ENCODE measurements around the gene RTN4R.

RTN4R gene

DNA sequence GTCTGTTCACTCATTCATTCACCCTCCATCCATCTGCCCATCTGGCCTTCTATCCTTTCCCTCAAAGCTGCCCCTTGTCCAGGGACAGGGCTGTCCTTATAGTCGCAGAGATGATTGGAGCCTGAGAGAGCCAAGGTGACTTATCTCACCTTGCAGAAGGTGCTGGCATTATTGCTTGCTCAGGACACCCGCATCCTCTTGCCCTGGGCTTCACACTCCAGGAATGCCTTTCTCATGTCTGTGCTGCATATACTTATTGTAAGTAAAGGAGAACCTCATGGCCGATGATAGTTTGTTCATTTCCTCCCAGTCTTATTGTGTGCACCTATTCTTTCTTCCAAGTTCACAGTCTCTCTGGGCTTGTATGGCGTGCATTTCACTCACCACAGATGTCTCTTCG lies 68.2 kb downstream of the RTN4R start:
- TF ChIP-seq, protein P1, sequence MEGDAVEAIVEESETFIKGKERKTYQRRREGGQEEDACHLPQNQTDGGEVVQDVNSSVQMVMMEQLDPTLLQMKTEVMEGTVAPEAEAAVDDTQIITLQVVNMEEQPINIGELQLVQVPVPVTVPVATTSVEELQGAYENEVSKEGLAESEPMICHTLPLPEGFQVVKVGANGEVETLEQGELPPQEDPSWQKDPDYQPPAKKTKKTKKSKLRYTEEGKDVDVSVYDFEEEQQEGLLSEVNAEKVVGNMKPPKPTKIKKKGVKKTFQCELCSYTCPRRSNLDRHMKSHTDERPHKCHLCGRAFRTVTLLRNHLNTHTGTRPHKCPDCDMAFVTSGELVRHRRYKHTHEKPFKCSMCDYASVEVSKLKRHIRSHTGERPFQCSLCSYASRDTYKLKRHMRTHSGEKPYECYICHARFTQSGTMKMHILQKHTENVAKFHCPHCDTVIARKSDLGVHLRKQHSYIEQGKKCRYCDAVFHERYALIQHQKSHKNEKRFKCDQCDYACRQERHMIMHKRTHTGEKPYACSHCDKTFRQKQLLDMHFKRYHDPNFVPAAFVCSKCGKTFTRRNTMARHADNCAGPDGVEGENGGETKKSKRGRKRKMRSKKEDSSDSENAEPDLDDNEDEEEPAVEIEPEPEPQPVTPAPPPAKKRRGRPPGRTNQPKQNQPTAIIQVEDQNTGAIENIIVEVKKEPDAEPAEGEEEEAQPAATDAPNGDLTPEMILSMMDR (IDR thresholded peaks at IDR 0.05; ENCODE audit: unreplicated experiment in 3 of 3) = no peak
- Mint-ChIP-seq H3K4me3 (no peak overlapping the region), H3K27me3 (ENCODE audit: low read depth) (peaks cover 18% of the 10 kb centered on the region), H3K4me1 (peaks cover 26% of the 10 kb centered on the region), H3K27ac (no peak overlapping the region), H3K36me3 (ENCODE audit: low read depth) (no peaks in the 10 kb centered on the region), H3K9me3 (no peaks in the 10 kb centered on the region)

DNA sequence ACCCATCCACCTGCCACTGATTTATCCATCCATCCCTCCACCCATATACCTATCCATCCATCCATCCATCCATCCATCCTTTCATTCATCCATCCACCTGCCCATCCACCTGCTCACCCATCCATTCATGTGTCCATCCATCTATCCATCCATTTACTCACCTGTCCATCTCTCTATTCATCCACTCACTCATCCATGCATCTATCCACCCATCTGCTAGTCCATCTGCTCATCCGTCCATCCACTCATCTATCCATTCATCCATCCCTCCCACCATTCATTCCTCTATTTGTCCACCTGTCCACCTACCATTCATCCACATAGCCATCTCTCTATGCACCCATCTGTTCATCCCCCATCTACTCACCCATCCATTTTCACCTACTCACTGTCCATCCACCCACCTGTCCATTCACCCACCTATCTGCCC lies 68.7 kb downstream of the RTN4R start:
- Mint-ChIP-seq H3K9me3 (no peaks in the 10 kb centered on the region), H3K36me3 (ENCODE audit: low read depth) (no peaks in the 10 kb centered on the region), H3K27me3 (ENCODE audit: low read depth) (peaks cover 18% of the 10 kb centered on the region), H3K4me1 (peaks cover 21% of the 10 kb centered on the region), H3K4me3 (no peak overlapping the region), H3K27ac (no peak overlapping the region)
- TF ChIP-seq, protein P1 (IDR thresholded peaks at IDR 0.05; ENCODE audit: unreplicated experiment in 3 of 3) = no peak

DNA sequence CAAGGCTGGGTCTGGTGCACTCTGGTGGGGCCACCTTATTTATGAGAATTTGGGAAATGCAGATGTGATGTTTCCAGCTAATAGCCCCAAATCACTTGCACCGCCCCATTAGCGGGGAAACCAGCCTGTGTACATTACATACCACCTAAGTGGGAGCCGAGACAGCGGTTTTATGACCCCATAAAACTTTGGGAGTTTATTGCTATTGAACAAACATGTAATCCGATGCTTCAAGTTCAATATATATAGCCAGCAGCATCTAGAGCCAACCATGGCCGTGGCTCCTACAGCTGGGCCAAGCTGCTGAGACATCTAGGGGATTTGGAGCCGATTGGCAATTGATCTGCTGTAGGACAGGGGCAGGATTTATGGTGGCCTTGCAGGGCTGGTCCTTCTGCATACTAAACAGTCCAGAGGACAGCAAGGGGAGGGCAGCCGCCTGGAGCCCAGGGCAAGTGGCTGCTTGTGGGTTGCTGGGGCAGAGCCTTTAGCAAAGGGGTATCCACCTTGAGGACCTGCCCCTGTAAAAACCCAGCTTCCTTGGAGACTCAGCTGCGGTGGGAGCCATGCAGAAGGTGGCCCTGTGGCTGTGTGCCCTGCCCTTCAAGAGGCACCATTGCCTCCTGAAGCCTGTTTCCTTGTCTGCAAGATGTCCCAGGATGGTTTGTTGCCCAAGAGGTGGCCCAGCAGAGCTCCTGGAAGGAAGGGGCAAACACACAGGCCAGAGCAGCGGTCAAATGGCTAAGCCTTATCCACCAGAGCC lies 69.4 kb downstream of the RTN4R start:
- Mint-ChIP-seq H3K4me1 (peaks cover 21% of the 10 kb centered on the region), H3K9me3 (no peaks in the 10 kb centered on the region), H3K36me3 (ENCODE audit: low read depth) (no peaks in the 10 kb centered on the region)

DNA sequence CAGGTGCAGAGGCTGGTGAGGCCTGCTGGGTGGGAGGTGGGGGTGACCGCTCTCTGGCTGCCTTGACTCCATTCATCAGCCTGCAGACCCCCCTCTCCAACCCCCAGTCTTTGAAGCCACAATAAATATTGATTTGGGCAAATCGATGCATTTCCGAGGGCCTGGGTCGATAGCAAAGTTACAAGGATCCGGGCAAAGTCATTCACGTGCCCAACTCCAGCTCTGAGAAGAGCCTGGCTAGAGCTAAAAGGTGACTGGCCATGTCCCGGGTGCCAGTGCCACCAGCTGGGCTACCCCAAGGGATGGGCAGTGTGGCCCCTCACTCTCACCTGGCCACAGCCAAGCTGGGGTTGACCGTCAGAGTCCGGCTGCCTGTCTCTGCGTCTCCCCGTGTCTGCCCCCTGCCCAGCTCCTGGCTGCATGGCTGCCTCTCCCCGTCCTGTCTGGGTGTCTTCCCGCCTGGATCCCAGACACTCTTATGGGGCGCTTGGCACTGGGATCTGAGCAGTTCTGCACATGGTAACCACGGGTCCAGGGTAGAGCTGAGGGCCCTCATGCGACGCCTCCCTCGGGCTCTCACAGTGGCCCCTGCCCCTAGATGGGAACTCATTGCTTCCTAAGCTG lies 70.6 kb downstream of the RTN4R start:
- H3K27me3 Mint-ChIP-seq (ENCODE audit: low read depth) = peaks cover 14% of the 10 kb centered on the region
- H3K9me3 Mint-ChIP-seq = no peaks in the 10 kb centered on the region
- H3K4me3 Mint-ChIP-seq = no peak overlapping the region
- no peaks in the 10 kb centered on the region for H3K36me3 Mint-ChIP-seq (ENCODE audit: low read depth)
- H3K27ac Mint-ChIP-seq = peak overlapping the region in 1 of 3 experiments; percentile 54
- TF ChIP-seq, protein P1 (IDR thresholded peaks at IDR 0.05; ENCODE audit: unreplicated experiment in 3 of 3) = no peak
- H3K4me1 Mint-ChIP-seq = peaks cover 15% of the 10 kb centered on the region

More for the DNA sequence above, 69.4 kb downstream of the RTN4R start:
- peaks cover 18% of the 10 kb centered on the region for H3K27me3 Mint-ChIP-seq (ENCODE audit: low read depth)
- no peak overlapping the region for H3K4me3 Mint-ChIP-seq
- TF ChIP-seq, protein P1 (IDR thresholded peaks at IDR 0.05; ENCODE audit: unreplicated experiment in 3 of 3) = no peak
- H3K27ac Mint-ChIP-seq = peak overlapping the region; percentile 29 to 54 (median 45)

DNA sequence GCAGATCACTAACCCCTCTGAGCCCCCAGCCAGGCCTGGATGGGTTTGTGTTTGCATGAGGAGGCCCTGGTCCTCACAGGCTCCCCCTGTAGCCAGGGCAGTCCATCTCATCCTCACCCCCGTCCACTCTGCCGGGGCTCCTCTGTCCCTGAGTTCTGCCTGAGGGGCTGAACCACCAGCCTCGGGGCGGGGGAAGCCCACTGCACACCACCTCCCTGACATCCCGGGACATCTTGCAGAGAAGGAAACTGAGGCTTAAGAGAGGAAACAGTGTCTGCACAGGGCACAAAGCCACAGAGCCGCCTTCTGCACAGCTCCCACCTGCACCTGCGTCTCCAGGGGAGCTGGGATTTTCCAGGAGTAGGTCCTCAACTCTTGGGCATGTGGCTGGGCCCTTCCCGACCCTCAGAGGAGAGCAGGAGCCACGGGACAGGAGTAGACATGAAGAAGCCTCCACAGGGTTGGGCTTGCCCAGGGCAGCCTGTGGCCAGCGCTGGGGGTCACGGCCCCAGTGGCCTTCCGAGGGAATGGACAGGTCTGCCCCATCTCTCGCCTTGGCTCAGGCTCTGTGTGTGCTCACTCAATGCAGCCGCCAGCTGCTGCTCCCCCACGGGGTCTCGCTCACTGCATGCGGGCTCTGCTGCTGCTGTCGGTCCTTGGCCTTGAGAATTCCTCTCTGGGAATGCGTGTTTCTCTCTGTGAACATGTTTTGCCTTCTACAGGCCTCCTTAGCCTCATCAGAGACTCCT lies 71.8 kb downstream of the RTN4R start:
- Mint-ChIP-seq H3K36me3 (ENCODE audit: low read depth) (no peaks in the 10 kb centered on the region), H3K9me3 (no peaks in the 10 kb centered on the region), H3K27ac (peak overlapping the region in 1 of 3 experiments; percentile 59), H3K4me1 (peaks cover 15% of the 10 kb centered on the region), H3K27me3 (ENCODE audit: low read depth) (peaks cover 9% of the 10 kb centered on the region), H3K4me3 (no peak overlapping the region)
- TF ChIP-seq, protein P1 (IDR thresholded peaks at IDR 0.05; ENCODE audit: unreplicated experiment in 3 of 3) = no peak
